ENCODE results near the gene AUTS2. TPM values are rescaled to one million over a fixed set of nuclear protein-coding genes. Genes with fewer than 3 reads are reported as not detected.

The AUTS2 gene
- total RNA-seq, 1 experiment from 2014 or later = 4.2 TPM

DNA sequence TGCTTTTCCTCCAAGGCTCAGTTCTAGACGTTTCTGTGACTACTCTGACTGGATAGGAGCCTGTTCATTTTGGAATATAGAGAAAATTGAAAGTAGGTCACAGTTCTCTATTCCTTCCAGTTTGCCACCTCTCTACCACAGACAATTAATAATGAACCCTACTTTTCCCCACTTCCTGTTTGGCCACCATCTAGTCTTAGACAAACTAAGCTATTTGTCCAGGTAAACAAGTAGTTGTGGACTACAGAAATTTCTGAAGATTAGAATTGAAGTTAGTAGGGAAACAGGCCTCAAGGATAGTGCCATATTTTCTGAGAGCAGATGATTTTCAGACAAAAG lies 87.0 kb downstream of the AUTS2 start:
- no peak for DNase-seq (ENCODE audit: low spot score)

DNA sequence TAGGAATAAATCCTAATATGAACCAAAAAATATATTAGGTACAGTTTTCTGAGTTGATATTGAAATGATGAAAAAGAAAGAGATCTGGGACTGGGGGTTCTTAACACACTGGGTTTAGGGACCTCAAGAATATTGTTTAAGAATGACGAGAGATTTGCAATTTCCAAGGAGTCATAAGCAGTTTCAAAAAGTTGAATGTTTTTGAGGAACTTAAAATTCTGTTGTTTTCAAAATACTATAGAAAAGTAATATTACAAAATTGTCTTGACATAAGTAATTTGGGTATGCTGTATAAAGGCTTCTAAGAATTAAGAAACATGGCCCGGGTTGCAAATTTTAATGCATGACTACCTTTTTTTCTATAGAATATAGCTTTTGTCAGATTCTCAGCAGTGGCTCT lies 88.1 kb downstream of the AUTS2 start:
- DNase-seq (ENCODE audit: low spot score) = no peak

DNA sequence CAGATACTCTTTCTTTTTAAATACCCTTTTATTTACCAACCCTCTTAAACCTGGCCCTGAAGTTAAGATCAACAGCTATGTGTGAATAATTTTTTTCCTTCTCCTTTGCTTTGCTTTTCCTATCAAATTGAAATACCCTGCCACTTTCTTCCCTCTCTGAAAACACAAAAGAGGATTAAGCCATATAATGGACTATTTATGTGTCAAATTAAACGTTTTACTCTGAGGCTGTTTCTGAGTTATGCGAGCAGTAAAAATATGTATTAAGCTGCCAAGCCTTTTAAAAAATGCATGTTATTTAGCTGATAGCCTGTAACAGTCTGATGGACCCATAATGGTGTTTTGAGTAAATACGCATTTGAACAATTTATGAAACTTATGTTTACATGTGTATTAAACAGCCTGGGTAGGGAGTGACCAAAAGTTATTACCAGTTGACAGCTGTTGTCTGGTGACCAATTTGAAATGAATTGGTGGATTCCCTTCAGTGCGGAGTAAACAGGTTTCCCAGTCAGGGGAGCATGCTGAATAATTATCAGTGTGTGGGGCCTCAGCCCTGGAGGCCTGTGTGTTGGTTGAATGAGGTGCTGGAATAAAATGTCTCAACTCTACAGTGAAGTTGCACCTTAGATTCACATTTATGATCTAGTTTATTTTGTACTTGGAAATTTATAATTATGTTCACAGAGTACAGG lies 89.6 kb downstream of the AUTS2 start:
- DNase-seq (ENCODE audit: low spot score) = no peak

DNA sequence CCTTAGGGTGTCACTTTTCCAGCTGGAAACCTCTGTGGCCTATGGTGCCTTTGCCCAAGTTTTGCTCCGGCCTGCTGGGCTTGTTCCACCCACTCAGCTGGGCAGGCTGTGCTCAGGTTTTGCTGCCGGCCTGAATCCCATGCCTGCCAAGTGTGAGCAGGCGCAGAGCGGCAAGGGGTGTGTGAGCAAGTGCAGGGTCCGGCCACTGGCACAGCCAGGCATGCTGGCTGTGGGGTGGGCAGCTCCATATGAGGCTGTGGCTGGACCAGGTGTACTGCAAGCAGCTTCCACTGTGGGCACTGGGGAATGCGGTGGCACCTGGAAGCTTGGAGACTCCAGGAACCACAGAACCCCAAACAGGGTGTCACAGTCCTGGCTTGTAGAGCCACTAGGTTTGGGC lies 92.1 kb downstream of the AUTS2 start:
- DNase-seq (ENCODE audit: low spot score) = no peak

DNA sequence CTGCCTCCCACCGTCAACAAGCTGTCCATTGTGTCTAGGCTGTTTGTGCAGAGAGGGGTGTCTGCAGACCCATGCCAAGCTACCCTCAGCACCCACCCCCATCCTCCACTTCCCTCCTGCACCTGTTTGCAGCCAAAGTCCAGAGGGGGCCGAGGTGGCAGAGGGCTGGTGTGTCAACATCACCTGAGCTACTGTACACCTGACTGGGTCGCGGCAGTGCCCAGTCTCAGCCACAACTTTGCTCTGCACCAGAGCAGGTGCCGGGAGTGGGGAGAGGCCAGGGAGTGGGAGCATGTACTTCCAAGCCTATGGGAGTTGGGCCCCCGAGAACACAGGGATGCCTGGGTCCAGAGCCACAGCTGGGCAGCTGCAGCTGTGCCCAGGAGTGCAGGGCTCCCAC lies 93.1 kb downstream of the AUTS2 start:
- no peak for DNase-seq (ENCODE audit: low spot score)

DNA sequence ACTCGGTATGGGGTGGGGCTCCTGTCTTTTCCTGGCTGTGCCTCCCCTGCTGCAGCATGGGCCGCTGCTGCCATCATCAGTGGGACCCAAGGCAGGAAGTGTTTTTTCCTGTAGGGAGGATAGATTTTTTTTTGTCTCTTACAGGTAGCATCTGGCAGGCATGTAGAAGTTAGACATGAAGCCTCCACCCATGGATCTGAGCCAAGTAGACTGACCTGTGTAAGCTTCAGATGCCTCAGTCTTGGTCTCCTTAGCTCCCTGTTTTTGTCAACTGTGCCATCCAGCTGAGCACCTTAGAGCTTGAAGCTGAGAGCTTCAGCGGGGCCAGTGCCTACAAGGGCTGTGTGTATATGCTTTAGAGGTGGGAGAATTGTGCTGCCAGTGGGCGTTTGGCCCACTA lies 93.5 kb downstream of the AUTS2 start:
- DNase-seq (ENCODE audit: low spot score) = no peak

DNA sequence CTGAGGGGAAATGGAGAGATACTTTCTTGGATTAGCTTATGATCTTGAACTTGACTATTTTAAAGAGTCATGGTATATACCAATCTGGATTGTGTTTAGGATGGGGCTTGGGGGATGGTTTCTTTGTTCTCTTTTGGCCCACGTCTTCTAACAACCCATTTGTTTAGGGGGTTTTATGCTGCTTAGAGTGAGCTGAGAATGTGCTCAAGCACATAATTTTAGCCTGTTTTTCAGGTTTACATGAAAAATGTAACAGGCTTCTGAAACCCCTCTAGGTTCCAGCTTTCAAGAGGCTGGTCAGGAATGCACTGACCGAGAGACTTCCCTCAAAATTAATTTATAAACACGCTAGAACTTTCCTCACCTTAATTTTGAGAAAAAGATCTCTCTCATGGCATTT lies 94.3 kb downstream of the AUTS2 start:
- no peak for DNase-seq (ENCODE audit: low spot score)

DNA sequence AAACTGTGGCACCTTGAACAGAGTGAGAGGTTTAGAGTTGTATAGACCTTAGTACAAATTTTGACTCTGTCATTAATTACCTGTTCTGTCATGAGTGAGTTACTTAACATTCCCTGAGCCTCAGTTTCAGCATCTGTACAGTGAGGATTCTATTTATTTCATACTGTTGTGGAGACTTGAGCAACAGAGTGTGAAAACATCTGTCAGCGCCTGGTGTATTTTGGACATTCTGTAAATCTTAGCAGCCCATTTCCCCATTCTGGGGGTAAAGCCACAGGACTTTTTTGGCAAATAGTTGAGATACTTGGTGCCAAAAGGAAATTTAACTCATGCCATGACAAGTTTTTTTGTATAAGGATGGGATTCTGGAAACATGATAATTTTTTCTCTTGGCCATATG lies 94.8 kb downstream of the AUTS2 start:
- no peak for DNase-seq (ENCODE audit: low spot score)

DNA sequence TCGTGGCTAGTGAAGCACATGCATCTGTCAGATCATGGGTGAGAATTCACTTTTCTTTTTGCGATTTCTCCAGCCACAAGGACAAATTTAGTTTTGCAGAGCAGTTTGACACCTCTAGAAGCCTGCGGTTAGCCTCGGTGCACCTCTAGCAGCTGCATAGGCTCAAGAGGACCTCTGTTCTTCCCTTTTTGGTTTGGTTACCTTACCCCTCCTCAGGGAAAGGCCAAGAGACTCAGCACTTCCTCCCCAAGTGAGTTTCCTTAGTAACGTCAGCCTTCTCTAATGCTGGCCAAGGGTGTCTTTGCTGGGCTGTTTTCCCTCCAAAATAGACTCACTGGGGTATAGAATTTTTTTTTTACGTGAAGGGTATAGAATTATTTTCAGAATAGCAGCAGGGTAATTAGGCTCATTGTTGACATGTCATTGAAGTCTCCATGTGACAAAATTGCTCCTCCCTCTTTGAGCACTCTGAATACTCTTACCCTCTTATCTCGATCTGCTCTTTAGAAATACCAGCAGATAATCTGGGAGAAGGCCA lies 97.8 kb downstream of the AUTS2 start:
- no peak for DNase-seq (ENCODE audit: low spot score)

DNA sequence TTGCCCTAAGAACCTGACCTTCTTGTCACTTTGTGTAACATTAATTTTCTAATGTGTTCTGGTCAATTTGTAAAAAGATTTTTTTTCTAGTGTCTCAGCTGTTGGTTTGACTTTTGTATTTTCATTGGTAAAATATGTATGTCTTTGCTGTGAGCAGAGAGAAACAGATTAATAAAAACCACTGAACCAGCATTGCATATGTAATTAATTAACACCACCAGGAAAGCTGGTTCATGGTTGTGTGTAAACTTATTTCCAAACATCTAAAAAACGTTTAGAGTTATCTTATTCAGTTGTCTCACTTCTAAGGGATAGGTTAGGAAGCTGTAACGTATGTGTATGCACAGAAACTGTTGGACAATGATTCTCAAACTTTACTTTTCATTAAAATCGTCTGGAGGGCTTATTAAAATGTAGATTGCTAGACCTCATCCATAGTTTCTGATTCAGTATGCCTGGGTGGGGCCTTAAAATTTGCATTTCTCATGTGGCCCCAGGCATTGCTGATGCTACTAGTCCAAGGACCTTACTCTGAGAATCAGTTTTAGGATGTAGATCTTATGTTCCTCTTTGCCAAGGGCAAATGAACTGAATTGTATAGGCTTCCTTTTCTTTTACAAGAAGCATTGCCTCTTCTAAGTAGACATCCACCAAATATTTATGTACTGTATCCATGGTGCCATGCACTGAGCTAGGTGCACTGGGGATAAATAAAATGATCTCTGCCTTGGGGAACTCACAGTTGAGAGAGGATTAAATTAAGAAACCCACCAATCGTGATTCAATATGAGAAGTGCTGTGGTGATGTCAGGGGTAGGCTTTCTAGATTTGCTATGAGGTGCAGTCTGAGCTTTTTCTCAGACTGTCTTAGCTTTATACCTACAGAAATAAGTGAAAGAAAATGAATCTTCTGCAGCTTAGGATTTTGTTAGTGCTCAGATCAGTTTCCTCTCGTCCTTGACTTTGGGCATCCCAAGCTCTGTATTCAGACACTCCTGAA lies 98.7 kb downstream of the AUTS2 start:
- DNase-seq (ENCODE audit: low spot score) = no peak

DNA sequence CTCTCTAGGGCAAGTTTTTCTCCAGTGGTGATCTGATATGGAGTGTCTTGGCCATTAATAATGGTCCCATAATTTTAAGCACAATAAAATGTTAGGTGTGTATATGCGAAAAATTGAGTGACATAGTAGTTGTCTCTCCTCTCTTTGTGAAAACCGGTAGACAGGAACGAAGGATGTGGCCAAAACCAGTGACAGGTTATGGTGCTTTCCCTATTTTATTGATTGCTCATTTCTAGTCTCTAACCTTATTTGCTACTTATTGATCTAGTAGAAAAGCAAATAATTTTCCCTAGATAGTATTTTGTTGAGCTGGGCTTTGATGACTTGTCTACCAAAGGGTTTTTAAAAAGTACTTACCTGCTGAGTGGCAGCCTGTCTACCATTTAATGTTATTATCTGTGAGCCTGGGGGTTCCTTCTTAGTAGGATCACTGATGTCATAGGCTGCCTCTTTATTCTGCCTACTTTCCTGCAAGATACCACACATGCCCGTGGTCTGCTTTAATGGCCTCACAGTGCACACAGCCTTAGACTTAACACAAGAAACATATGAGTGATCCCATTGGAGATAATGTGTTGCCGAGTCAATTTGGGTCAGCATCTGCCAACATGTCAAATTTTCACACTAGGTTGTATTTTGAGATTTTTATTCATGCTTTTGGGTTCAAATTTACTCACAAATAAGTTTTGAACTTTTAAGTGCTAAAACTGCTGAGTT lies 100.0 kb downstream of the AUTS2 start:
- no peak for DNase-seq (ENCODE audit: low spot score)

DNA sequence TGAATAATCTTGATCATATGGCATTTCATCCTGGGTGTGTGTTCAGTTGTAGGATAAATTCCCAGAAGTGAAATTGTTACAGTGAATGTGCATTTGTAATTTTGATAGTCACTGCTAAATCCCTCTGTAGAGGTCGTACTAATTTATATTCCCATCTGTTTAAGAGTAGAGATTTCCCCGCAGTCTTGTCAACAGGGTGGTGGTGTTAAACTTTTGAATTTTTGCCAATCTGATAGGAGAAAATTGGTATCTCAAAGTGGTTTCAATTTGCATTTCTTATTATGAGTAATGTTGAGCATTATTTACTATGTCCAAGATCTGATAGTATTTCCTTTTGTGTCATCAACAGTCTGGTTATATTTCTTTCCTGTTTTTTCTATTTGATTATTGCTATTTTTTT lies 101.7 kb downstream of the AUTS2 start:
- no peak for DNase-seq (ENCODE audit: low spot score)

DNA sequence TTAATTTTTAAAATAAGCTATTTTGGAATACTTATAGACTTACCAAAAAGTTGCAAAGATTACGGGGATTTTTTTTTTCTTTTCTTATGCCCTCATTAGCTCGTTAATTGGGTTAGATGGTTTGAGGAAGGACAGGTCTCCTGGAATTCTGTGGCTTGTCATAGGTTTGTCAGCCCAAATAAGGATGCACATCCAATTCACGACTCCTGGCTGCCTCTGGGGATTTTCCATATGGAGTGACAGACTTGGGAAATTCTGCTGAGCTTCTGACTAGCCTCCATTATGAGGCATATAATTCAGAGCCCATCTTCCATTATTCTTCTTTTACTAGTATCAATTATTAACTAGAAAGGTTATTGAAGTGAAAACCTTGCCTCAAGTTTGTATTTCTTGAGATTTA lies 102.1 kb downstream of the AUTS2 start:
- DNase-seq (ENCODE audit: low spot score) = no peak

DNA sequence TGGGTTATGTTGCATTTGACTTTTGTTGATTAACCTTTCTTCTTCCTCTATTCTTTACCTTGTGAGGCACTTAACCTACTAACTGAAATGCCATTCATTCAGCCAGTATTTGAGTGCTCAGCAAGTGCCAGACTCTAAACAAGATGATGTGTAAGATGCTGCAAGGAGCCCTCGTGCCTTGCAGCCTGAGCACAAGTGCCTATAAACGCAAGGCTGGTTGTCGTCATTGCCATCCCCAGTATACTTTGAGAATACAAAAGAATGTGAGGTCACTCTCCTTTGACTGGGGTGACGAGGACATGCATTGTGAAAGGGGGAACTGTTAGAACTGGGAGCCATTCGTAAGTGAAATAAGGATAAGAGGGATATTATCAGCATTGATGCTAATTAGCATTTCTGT lies 103.0 kb downstream of the AUTS2 start:
- DNase-seq (ENCODE audit: low spot score) = no peak

DNA sequence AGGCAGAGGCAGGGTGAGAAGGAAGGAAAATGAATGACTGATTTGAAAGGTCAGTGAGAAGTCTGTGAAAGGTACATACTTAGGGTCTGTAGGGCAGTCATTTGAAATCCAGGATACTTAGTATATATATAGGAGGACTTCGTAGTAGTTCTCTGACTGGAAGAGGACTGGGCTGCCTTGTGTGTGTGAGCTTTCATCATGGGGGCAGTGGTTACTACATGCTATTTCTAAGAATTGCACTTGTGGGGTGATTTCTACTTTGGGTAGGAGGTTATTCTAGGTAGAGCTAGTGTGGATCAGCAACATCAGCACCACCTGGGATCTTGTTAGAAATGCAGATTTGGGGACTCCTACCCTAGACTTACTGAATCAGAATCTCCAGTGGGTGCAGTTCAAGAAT lies 104.1 kb downstream of the AUTS2 start:
- DNase-seq (ENCODE audit: low spot score) = no peak

DNA sequence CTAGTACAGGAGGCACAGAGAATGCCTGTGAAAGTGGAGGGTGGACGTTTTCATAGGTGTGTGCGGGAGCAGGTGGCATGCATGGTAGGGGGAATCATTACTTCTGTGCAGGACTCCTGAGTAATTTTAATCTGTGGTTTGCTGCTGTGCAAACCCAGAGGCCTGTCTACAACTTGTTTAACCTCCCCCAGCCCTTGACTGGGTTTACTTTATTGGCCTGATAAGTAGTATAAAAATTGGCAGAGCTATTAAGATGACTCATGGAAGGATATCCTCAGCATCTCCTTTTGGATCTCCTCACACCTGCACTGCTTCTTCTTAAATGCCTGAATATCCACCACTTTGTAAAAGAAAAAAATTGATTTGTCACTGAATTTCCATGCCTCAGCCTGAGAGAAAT lies 104.8 kb downstream of the AUTS2 start:
- no peak for DNase-seq (ENCODE audit: low spot score)

DNA sequence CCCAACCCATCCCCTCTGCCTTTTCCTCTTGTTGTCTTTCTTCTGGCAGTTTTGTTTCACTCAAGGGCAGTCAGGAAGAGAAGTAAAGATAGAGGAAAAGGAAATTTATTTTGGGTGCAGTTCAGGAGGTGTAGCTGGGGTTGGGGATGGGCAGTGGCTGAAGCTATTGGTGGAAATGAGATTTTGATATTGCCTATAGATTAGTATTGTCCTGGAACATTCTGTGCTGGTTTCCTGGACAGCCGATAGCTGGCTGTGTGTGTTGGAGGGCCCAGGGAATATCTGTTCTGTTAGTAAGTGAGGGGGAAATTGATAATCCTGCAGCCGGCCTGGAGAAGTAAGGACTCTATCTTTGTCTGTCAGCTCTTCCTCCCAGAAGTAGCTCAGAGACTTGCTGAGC lies 107.8 kb downstream of the AUTS2 start:
- no peak for DNase-seq (ENCODE audit: low spot score)

DNA sequence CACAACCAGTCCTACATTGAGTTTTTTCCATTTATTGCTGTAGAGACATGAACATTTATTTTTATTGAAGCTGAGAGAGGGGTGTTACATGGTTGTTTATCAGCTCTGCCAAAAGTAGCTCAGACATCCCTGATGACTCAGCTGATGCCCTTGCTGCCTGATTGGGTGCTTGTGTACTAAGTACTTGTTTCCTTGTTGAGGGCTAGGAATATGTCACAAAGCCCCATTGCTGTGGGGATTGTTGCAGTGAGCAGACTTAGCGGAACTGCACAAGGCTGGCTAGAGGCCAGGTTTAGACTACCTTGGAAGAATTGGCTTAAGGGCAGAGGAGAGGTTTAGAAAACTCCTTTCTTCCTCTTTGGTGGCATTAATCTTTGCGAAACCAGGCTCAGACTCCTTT lies 110.6 kb downstream of the AUTS2 start:
- DNase-seq (ENCODE audit: low spot score) = no peak

DNA sequence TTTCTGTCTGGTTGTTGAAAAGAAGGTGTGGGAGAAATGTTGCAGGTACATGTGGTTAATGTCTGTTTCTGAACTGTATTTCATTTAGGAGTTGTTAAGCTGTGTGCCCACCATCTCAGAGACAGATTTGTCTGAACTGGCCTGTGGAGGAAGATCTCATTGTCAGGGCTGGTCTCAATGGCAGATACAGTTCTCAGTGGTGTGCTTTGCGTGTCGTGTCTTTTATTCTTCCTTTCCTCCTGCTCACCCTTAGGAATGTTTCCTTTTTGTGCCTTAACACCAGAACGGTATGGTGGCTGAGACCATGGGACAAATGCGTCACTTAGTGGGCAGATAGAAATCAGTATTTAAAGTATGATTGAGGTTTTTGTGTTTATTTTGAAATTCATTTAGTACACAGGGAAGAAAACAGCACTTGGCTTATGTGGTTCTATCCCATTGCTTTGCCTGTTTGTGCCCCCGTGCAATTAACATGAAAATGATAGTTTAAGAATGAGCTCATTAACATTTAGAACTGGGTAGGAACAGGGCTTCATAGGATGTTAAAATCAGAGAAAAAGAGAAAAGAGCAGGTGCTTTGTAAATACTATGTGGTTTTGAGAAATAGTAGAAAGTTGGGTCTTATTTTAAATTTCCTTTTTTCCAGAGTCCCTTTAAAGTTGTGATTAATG lies 112.6 kb downstream of the AUTS2 start:
- no peak for DNase-seq (ENCODE audit: low spot score)

DNA sequence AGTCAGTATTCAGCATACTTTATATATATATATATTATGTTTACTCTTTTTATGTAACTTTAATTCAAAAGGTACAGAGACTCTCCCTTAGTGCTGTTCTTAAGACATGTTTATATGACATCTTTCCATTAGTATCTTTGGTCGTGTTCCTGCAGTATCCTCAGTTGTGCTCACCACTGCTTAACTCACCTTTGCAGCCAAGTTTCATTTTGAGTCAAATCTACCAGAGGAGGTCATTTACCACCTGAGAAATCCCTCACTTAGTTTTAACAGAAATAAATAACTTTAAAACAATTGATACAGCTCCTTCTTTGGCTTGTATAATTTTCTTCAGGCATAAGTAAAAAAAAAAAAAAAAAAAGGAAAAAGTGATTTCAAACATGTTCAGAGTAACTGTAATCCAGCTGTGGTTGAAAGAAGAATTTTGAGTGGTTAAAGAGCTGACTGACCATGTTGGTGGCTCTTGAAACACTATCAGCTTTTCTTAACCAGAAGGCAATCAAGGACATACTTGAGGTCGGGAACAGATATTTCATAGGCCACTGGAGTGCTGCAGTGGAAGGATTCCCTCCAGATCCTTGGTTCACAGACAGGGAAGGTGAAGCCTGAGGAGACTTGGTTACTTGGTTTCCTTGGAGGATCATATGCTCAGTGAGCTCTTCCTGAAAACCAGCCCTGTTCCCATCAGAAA lies 116.8 kb downstream of the AUTS2 start:
- no peak for DNase-seq (ENCODE audit: low spot score)

DNA sequence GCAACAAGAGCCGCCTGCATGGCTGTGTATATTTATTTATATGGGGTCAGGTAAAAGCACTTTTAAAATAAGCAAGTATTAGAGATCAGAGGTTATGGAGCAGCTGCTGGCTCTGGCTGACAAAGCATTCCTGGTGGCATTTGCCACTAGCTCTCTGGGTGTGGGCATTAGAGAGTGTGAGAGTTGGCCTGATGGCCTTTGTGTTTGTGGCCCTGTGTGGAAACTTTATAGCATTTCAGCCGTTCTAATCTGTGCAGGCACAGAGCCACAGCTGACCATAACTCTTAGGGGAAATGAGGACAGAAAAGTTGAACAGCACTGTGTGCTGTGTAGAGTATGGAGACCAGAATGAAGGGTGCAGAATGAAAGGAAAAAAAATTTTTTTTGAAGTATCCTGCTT lies 118.9 kb downstream of the AUTS2 start:
- DNase-seq (ENCODE audit: low spot score) = no peak
